IPS-18c (cell line): ENCODE measurements around the gene GRIA4.

Experiments
- H3K4me3 ChIP-seq: 2 replicates; pipeline ENCODE4 v1.7.0; 2013; ENCODE audit warnings: low read depth, mild to moderate bottlenecking, low read length, moderate library complexity; ENCODE audit not compliant: insufficient read depth
- H3K9me3 ChIP-seq: one replicate; pipeline ENCODE4 v1.6.1; 2013; ENCODE audit warnings: mild to moderate bottlenecking, low read length, moderate library complexity; ENCODE audit not compliant: control insufficient read depth, insufficient read depth

The GRIA4 gene

GRCh38 chr11:106021967-106022794, 412.3 kb downstream of the GRIA4 start, which contains the start of gene MSANTD4:
Gene MSANTD4 (minus strand): TSS chr11:106022240. CDS start chr11:106010917, 11,323 bp downstream.
- Histone ChIP-seq H3K4me3 (peak within 1 kb of the TSS; percentile 86), H3K9me3 (no peaks in the 10 kb centered on the region)

- no peaks in the 10 kb centered on the region for H3K9me3 ChIP-seq
Measured at GRCh38 chr11:106022795-106023275, 413.0 kb downstream of the GRIA4 start.

GRCh38 chr11:106030609-106031008, 420.7 kb downstream of the GRIA4 start:
- H3K4me3 ChIP-seq = no peak overlapping the region

More at GRCh38 chr11:106022795-106023275, 413.0 kb downstream of the GRIA4 start:
- H3K4me3 ChIP-seq = peak overlapping the region; percentile 52

GRCh38 chr11:106031202-106031810, 421.4 kb downstream of the GRIA4 start:
- H3K9me3 ChIP-seq = no peaks in the 10 kb centered on the region
- no peak overlapping the region for H3K4me3 ChIP-seq

More at GRCh38 chr11:106030609-106031008, 420.7 kb downstream of the GRIA4 start:
- H3K9me3 ChIP-seq = no peaks in the 10 kb centered on the region
